DMS79 treated with DMSO at 0.1 percent for 48 hours (cell line): ENCODE results near the gene PLCL1.

Source experiments
- DNase-seq: peaks from one replicate; lab custom pipeline; 2025; lab: John Stamatoyannopoulos, UW

Gene PLCL1

DNA sequence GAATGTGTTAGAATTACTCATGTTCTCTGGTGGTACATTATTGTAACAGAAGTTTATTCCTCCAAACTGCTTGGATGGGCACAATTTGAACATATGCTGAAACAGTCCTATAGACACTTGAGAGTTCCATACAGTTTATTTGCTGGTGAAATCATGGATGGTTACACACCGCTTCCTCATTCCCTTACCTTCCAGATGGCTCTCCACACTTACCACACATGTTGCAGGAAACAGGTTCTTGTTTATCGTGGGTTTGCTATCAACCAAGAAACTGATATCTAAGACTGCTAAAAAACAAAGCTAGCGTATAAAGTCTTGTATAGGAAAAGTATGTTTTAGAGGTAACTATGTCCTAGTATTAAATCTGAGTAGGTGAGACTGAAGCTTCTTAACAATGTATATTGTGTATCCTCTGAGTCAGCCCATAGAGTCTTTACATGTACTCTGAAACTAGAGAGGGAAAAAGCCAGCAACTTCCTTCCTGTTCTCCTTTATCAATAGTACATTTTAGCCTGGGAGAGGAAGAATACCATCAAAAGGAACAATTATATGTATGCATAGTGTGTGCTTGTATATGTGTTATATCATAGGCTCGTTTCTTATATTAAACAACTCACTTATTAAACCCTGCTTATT lies 313.1 kb downstream of the PLCL1 start:
- no peak for DNase-seq

DNA sequence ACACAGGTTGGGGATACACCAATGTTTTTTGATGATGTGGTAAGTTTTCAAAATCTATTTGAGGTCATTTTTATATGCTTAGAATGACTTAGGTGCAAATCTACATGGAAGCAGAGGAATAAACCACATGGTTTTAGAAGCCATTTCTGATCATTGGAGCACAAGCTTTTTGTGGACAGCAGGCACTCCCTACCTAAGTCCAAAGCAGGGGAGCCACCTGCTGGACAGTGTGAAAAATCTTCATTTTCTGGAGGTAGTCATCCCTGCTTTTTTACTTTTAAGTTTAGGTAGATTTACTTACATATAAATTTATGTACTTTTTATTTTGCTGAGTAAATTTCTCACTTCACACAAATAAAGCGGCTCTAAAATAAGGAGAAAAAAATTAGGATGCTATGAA lies 323.2 kb downstream of the PLCL1 start:
- no peak for DNase-seq

DNA sequence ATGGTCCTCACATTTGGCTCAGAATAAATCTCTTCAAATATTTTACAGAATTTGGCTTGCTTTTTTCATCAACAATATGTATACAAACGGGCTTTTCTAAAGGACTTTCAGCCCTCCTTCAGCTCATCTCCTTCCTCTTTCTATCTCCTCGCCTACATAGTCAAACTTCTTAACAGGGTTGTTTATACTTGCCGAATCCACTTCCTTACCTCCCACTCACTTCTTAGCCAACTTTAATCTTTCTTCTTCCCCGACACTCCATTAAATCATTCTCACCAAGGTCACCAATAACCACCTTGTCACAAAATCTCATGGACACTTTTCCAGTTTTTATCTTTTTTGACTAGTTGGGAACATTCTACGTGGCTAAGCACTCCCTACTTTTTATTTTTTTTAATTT lies 325.2 kb downstream of the PLCL1 start:
- DNase-seq = no peak

DNA sequence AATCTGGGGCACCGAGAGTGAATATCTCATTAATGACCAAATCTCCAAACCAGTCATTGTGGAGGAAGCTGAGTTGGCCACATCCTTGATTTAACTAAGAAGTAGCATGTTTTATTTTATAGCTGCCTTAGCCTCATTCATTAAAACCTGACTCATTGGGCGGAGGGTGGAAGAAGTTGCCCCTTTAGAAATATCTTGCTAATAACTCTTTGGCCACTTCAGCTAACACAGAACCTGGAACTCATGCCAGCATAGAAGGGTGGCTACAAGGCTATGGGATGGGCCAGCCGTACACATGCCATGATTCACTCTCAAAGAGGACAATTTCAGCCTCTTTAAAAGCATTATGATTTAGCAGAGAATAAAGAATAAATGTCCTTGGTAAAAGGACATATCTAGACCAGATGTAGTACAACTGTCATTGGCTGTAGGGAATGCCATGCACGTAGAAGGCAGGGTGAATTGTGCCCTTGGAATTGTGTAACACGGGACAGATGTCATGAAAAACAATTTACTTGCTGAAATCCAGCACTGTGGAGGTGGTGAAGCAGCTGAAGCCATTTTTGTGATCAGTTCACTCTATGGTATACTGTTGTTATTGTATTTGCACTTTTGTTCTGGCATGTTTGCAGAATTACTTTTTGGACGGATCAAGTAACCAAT lies 330.0 kb downstream of the PLCL1 start:
- no peak for DNase-seq

DNA sequence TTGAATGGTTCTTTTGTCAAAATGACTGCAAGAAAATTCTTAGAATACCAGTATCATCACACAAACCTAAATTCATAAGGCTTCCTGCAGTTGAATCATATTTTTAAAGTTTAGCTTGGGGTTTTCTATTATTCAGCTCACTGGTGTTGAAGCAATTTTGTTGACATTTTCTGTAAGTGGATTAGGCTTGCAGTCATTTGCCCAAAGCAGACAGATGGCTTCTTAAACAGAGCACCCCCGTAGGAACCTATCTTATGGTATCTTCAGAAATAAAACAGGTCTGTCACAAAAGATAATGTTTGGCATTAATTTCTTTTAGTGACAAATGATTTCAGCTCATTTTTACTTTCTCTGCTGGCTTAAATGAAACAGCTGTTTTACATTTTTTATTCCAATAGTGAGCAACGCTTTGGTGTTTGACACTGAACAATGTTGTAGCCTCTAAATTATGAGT lies 331.1 kb downstream of the PLCL1 start:
- no peak for DNase-seq

DNA sequence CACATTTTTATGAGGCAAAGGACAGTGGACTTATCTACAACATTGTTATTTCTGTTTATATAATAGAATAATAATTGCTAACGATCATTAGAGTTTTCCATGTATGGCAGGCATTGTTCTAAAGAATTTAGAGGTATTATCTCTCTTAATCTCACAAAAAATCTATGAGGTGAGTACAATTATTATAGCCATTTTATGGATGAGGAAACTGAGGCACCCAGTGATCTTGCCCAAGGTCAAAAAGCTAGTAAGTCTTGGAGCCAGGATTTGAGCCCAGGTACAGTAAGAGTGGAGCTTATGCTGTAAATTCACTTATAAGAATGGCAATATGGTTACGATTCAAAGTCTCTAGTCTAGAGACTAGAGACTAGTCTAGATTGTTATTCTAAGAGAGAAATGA lies 331.7 kb downstream of the PLCL1 start:
- no peak for DNase-seq

DNA sequence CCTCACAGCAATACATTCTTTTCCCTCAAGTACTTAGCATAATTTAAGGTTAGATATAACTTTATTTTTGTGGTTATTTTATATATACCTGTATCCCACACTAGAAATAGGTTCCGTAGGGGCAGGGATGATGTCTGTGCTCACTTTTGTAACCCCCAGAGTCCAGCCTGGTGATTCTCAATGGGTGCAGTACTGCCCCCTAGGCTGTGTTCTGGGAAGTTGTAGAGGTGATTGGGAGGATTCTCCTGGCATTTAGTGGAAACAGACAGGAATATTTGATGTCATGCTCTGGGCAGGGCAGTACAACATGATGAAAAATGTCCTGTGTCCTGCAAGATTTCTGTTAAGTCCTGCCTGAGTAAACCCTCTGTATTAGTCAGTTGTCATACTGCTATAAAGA lies 333.3 kb downstream of the PLCL1 start:
- DNase-seq = no peak

DNA sequence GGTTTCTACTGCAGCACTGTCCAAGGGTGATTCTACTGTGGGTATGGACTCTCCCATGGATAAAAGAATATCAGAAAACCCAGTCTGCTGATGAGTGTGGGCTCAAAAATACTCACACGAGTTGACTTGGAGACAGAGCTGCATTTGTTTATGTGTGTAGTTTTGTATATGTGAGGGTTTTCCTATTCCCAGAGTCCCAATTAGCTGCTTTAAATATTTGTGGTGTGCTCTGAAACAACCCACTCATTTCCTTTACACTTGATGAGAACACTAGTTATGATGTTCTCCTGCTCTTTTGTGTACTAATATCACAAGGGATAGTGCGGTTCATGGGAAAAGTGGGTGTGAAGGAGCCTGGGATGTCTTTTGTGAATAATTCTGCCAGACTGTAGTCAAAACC lies 337.3 kb downstream of the PLCL1 start:
- DNase-seq = no peak

DNA sequence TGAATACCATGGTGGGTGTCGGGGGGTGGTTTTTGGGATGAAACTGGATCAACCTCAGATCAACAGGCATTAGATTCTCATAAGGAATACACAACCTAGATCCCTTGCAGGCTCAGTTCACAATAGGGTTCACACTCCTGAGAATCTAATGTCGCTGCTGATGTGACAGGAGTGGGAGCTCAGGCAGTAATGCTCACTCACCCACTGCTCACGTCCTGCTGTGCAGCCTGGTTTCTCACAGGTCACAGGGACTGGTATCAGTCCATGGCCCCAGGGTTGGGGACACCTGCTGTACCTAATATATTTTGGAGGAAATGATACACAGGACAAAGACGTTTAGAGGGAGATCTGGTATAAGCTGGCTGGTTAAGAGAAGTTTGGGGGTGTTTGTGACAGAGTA lies 338.8 kb downstream of the PLCL1 start:
- no peak for DNase-seq

DNA sequence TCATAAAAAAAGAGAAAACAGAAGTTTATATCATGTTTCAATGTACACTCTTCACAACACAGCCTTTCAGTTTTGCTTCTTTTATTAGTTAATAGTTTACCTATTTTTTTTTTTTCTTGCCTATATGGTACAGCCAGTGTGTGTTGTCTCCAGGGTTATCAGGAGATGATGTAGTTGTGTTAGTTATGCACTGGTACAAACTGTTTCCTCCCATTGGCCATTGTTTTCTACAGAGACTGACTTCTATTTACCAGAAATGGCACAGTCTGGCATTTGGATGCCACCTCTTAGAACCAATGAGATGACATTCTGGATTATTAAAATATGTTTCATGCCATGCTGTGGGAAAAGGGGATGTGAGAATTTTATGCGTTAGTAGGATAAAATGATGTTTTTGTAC lies 339.4 kb downstream of the PLCL1 start:
- DNase-seq = no peak

DNA sequence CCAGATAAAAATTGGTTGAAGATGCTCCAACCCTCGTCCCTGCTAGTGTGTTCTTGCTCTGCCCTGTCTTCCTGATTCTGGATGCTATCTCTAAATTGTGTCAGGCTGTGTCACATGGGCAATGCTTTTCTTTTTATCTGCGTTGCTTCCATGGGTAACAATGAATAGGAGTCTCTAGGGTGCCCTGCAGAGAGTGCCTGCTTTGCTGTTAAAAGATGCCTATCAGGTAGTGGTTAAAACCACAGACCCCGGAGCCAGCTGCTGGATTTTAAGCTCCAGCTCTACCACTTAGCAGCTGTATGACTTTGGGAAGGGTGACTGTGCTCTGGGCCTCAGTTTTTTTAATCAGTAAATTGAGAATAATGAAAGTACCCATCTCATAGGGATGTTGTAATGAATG lies 340.3 kb downstream of the PLCL1 start:
- DNase-seq = no peak

DNA sequence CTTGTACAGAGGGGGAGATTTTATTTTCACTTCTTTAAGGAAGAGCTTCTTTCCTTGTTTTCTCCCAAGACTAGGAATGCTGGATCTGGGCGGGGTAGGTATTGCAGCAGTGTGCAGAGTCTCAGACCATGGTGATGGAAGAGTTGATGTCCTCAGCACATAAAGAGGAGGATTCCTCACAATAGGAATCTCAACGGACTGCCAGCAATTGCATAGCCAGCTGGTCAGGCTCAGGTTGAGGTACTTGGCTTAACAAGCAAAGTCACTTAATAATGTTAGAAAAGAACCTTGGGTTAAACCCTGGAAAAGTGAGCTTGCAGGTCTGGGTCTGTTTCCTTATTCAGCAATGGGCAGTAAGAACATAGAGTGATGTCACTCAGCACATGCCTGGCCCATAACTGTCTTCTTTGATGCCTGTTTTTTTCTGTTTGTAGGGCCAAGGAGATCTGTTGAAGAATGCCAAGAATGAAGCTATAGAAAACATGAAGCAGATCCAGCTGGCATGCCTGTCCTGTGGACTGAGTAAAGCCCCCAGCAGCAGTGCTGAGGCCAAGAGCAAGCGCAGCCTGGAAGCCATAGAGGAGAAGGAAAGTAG lies 342.1 kb downstream of the PLCL1 start:
- DNase-seq = no peak

DNA sequence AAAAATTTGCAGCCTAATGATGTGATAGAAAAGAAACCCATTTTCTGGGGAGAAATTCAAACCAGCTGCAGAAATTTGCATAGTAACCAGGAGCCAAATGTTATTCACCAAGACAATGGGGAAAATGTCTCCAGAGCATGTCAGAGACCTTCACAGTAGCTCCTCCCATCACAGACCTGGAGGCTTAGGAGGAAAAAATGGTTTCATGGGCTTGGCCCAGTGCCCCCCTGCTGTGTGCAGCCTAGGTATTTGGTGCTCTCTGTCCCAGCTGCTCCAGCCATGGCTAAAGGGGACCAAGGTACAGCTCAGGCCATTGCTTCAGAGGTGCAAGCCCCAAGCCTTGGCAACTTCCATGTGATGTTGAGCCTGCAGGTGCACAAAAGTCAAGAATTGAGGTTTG lies 352.9 kb downstream of the PLCL1 start:
- DNase-seq = no peak

DNA sequence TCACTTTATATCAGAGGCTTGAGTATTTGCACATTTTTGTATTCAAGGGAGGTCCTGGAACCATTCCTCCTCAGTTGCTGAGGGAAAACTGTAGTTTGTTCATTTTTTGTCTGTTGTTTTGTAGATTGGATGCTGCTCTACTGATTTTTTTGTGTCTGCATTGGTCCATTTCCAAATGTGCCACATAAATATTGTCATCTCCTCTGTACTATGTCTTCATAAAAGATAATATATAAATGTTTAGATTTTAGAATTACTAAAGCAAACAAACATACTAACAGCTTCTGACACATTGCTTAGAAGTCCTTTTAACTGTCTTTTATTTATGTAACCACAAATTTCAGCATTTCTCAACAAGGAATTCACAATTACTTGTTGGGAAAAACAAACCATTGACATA lies 356.8 kb downstream of the PLCL1 start:
- no peak for DNase-seq

DNA sequence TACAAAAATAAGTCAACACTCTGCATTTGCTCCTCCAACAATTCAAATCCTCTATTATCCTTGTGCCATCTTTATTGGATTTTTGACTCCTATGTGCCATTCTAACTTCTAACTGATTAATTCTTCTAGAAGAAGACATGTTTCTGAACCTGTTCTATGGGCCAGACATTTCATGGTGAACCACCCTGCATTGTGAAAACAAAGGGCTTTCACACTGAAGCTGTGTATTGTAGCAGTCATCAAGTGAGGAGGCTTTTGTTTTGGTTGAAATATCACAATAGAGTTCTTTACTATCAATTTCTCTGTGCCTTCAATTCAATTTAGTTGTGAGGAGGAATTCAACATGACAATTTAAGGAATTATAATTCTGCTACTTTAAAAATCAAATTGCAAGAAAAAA lies 357.9 kb downstream of the PLCL1 start:
- DNase-seq = no peak

DNA sequence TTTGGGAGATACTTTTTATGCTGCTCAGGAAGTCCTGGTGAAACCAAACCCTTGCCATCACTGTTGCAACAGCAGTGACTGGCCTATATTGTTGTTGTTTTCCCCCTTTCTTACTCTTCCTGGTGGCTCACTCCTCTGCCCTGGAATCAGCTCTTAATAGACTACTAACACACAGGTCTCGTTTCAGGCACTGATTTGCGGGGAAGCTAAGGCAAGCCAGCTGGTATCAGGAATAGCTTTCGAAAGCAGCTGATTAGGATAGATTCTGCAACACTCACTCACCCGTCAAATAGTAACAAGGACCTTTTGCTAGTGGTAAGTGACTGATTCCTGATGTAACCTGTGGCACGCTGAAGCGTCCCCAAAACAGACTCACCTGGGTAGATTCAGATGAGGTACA lies 360.4 kb downstream of the PLCL1 start:
- DNase-seq = no peak

DNA sequence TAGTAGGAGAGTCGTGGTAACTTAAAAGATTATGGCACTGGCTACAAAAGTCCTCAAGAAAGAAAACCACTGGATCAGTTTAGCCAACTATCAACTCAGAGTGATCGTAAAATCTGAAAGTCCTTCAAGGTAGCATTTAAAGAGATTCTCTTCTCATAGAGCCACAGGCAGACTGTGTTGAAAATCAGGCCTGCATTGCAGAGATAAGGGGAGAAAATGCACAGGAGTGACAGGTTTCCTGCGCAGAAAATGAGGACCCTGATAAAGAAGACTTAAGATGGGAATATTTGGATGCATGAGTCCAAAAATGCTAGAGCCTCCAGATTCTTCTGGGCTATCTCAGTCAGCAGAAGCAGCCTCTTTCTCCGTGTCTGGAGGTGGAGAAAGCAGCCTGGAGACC lies 360.9 kb downstream of the PLCL1 start:
- no peak for DNase-seq

DNA sequence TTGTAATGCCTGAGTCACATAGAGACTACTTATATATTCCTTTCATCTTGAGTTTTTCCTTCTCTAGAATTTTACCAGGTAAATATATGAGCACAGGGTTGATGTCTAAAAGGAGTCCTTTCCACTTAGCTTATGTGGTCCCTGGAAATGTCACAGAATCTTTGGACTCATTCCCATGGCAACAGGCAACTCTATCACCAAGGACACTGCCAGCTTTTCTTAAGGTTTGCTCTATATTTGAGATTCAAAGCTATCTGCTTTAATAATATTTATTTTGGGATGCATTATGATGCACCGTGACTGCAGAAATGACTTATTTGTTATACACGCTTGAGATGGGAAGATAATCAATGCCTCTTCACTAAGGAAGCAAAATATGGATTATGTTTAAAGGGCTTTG lies 363.0 kb downstream of the PLCL1 start:
- DNase-seq = no peak

DNA sequence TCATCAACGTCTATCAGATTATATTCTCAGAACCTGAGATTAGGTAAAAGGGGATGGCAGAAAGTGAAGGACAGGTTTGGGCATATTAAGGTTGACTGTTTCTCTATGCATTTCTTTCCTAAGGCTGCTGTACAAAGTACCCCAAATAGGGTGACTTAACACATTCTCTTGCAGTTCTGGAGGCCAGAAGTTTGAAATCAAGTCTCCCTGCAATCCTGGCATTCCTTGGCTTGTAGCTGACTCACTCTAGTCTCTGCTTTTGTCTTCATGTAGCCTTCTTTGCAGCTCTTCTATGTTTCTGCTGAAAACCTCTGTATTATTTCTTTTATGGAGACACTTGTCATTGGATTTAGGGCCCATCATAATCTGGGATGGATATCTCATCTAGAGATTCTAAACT lies 364.3 kb downstream of the PLCL1 start:
- DNase-seq = no peak

DNA sequence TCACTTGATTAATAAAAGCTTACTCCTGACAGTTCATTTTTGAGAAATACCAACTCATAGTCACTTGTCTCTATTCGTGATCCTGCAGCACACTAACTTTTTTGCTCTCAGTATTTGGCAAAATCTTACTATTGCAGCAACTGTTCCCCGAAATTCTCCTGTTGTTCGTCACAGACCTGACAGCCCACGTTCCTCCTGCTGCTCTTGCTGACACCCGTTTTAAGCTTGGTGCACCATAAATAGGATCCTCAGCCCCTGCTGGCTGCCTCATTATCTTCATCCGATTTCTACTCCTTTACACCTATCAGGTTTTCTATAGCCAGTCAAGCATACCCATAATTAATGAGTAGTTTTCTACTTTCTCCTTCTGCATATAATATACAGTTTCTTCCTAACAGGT lies 368.8 kb downstream of the PLCL1 start:
- DNase-seq = no peak

DNA sequence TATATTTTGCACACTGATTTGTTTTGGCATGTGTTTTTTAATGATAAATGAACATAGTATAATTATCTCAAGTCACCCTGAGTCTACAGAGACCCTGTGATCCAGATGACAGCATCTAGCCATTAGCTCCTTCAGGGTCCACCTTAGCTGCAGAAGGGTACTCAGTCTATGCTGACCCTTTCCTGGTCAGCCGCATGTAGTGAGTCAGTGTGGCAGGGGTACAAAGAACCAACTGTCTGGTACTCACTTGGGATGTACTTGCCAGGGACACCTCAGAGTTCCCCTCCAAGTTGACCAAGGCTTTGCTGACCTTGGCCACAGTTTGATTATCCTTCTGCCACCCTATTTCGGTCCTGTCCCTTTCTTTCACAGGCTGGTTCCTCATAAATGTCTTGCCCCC lies 369.5 kb downstream of the PLCL1 start:
- DNase-seq = no peak

DNA sequence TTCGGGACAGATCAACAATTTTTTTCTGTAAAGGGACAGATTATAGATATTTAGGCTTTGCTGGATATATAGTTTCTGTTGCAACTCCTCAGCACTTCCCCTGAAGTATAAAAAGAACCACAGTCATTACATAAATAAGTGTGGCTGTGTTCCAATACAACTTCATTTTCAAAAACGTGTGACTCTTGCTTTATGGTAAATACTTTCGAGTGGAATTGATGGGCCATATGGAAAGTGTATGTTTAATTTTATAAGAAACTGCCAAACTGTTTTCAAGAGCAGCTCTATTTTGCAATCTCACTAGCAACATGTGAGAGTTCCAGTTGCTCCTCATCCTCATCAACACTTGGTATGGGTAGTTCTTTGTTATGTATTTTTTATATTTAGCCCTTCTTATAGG lies 370.9 kb downstream of the PLCL1 start:
- no peak for DNase-seq

DNA sequence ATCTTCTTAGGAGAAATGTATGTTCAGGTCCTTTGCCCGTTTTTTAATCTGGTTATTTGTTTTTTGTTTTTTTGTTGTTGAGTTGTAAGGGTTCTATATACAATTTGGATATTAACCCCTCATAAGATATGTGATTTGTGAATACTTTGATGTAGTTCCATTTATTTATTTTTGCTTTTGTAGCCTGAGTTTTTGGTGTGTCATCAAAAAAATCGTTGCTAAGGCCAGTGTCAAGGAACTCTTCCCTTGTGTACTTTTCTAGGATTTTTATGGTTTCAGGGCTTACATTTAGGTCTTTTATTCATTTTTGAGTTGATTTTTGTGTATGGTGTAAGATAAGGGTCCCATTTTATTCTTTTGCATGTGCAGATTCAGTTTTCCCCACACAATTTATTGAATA lies 372.6 kb downstream of the PLCL1 start:
- no peak for DNase-seq

DNA sequence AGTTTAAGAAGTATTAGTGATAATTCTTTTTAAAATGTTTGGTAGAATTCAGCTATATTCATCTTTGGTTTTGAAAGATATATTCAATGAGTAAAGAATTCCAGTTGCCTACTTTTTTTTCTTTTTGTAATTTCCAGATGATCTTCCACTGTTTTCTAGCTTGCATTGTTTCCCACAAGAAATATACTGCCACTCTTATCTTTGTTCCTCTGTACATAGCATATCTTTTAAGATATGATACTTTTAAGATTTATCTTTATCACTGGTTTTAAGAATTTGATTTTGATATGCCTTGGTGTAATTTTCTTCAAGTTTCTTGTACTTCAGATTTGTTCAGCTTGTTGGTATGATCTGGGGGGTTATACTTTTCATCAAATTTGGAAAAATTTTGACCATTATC lies 374.4 kb downstream of the PLCL1 start:
- no peak for DNase-seq
